NB4 (cell line): ENCODE measurements around the gene DYSF.

Experiments
- CTCF ChIP-seq: IDR thresholded peaks from one replicate; pipeline ENCODE4 v1.5.1; 2012; ENCODE audit warnings: low read depth, low read length
- MAX ChIP-seq: IDR thresholded peaks from 2 replicates; pipeline ENCODE4 v1.6.1; 2011; ENCODE audit warnings: low read depth, low read length

- no peak for TF ChIP-seq MAX
- TF ChIP-seq CTCF, result no peak
Observed at GRCh38 chr2:71695235-71696120, 242.1 kb downstream of the DYSF start.
